HEK293 (cell line): ENCODE measurements around the gene GATA3.

Experiments
- CTCF ChIA-PET: fragments of 350-600 bp; formaldehyde crosslinking; extraction: SDS; loops from one replicate; lab custom pipeline; 2021; ENCODE audit warnings: antibody characterized with exemption; lab: Yijun Ruan, JAX
- POLR2A ChIA-PET: fragments of 300-600 bp; formaldehyde crosslinking; extraction: SDS; loops from one replicate; lab custom pipeline; 2020; ENCODE audit warnings: antibody characterized with exemption, inconsistent platforms; lab: Yijun Ruan, JAX
- H3K27ac ChIP-seq: fragments of 200-500 bp; sonication (Bioruptor generic); 2 replicates; pipeline ENCODE4 v1.5.1; 2014; ENCODE audit warnings: low read depth, low read length, control low read depth, inconsistent platforms; ENCODE audit errors: extremely low read depth
- H3K36me3 ChIP-seq, 2 experiments: fragments of 200-500 bp in 1 of 2; sonication (Bioruptor generic) in 1 of 2; 1 replicate in 1 of 2; 2 replicates in 1 of 2; pipeline ENCODE4 v1.5.1; 2014 to 2017; ENCODE audit warnings: inconsistent platforms in 2 of 2, low read length in 2 of 2; ENCODE audit not compliant: control insufficient read depth in 2 of 2, insufficient read depth in 1 of 2
- H3K4me1 ChIP-seq: fragments of 200-500 bp; sonication (Bioruptor generic); 2 replicates; pipeline ENCODE4 v1.5.1; 2014; ENCODE audit warnings: mild to moderate bottlenecking, low read length, inconsistent platforms; ENCODE audit not compliant: control insufficient read depth, insufficient read depth
- H3K4me3 ChIP-seq: 2 replicates; pipeline ENCODE4 v1.5.1; 2011; ENCODE audit warnings: low read depth, mild to moderate bottlenecking, control low read depth, low read length, moderate library complexity
- H3K9me3 ChIP-seq: fragments of 200-500 bp; sonication (Bioruptor generic); 2 replicates; pipeline ENCODE4 v1.5.1; 2014; ENCODE audit warnings: low read depth, low read length, inconsistent platforms; ENCODE audit not compliant: control insufficient read depth, insufficient read depth
- GLIS1 ChIP-seq: fragments of 450-650 bp; formaldehyde crosslinking; IDR thresholded peaks from 2 replicates; pipeline ENCODE4 v1.5.1; 2016; ENCODE audit warnings: missing biosample characterization, missing genetic modification characterization
- KLF9 ChIP-seq: fragments of 450-650 bp; formaldehyde crosslinking; IDR thresholded peaks from 2 replicates; pipeline ENCODE4 v1.5.1; 2016; ENCODE audit warnings: missing biosample characterization, missing genetic modification characterization, low read depth
- MZF1 ChIP-seq: fragments of 450-650 bp; formaldehyde crosslinking; IDR thresholded peaks from 2 replicates; pipeline ENCODE4 v1.5.1; 2017; ENCODE audit warnings: missing biosample characterization, missing genetic modification characterization, borderline replicate concordance
- SP2 ChIP-seq: fragments of 450-650 bp; formaldehyde crosslinking; IDR thresholded peaks from 2 replicates; pipeline ENCODE4 v1.5.1; 2016; ENCODE audit warnings: missing biosample characterization, missing genetic modification characterization
- SP3 ChIP-seq: fragments of 450-650 bp; formaldehyde crosslinking; IDR thresholded peaks from 2 replicates; pipeline ENCODE4 v1.5.1; 2016; ENCODE audit warnings: missing biosample characterization, missing genetic modification characterization
- SP7 ChIP-seq: fragments of 450-650 bp; formaldehyde crosslinking; IDR thresholded peaks from 2 replicates; pipeline ENCODE4 v1.5.1; 2016; ENCODE audit warnings: missing biosample characterization, missing genetic modification characterization
- ZBTB6 ChIP-seq: fragments of 450-650 bp; formaldehyde crosslinking; IDR thresholded peaks from 2 replicates; pipeline ENCODE4 v1.5.1; 2017; ENCODE audit warnings: missing biosample characterization, missing genetic modification characterization
- ZNF10 ChIP-seq: fragments of 450-650 bp; formaldehyde crosslinking; IDR thresholded peaks from 2 replicates; pipeline ENCODE4 v1.5.1; 2017; ENCODE audit warnings: missing biosample characterization, missing genetic modification characterization
- ZNF202 ChIP-seq: fragments of 450-650 bp; formaldehyde crosslinking; IDR thresholded peaks from 2 replicates; pipeline ENCODE4 v1.5.1; 2016; ENCODE audit warnings: missing biosample characterization, missing genetic modification characterization, borderline replicate concordance
- ZNF223 ChIP-seq: fragments of 450-650 bp; formaldehyde crosslinking; IDR thresholded peaks from 2 replicates; pipeline ENCODE4 v1.5.1; 2016; ENCODE audit warnings: missing biosample characterization, missing genetic modification characterization
- ZNF23 ChIP-seq: fragments of 450-650 bp; formaldehyde crosslinking; IDR thresholded peaks from 2 replicates; pipeline ENCODE4 v1.5.1; 2016; ENCODE audit warnings: missing biosample characterization, missing genetic modification characterization, borderline replicate concordance
- ZNF423 ChIP-seq: fragments of 450-650 bp; formaldehyde crosslinking; IDR thresholded peaks from 2 replicates; pipeline ENCODE4 v1.5.1; 2016; ENCODE audit warnings: missing biosample characterization, missing genetic modification characterization
- ZNF529 ChIP-seq: fragments of 450-650 bp; formaldehyde crosslinking; IDR thresholded peaks from 2 replicates; pipeline ENCODE4 v1.5.1; 2017; ENCODE audit warnings: missing genetic modification characterization, missing biosample characterization; ENCODE audit not compliant: insufficient replicate concordance
- ZNF544 ChIP-seq: fragments of 450-650 bp; formaldehyde crosslinking; IDR thresholded peaks from 2 replicates; pipeline ENCODE4 v1.5.0; 2017; ENCODE audit warnings: missing biosample characterization, missing genetic modification characterization
- ZNF548 ChIP-seq: fragments of 450-650 bp; formaldehyde crosslinking; IDR thresholded peaks from 2 replicates; pipeline ENCODE4 v1.5.1; 2016; ENCODE audit warnings: missing biosample characterization, missing genetic modification characterization
- ZNF639 ChIP-seq: fragments of 450-650 bp; formaldehyde crosslinking; IDR thresholded peaks from 2 replicates; pipeline ENCODE4 v1.5.1; 2016; ENCODE audit warnings: missing biosample characterization, missing genetic modification characterization
- ZNF654 ChIP-seq: fragments of 450-650 bp; formaldehyde crosslinking; IDR thresholded peaks from 2 replicates; pipeline ENCODE4 v1.5.1; 2016; ENCODE audit warnings: low read depth, missing biosample characterization, missing genetic modification characterization
- ZNF692 ChIP-seq: fragments of 450-650 bp; formaldehyde crosslinking; IDR thresholded peaks from 2 replicates; pipeline ENCODE4 v1.5.1; 2016; ENCODE audit warnings: missing biosample characterization, missing genetic modification characterization
- ZSCAN23 ChIP-seq: fragments of 450-650 bp; formaldehyde crosslinking; IDR thresholded peaks from 2 replicates; pipeline ENCODE4 v1.5.1; 2016; ENCODE audit warnings: missing biosample characterization, missing genetic modification characterization
- TF ChIP-seq, protein P1 (sequence below): fragments of 450-650 bp; formaldehyde crosslinking; IDR thresholded peaks from 2 replicates; pipeline ENCODE4 v1.5.1; 2016; ENCODE audit warnings: missing biosample characterization, missing genetic modification characterization
- TF ChIP-seq, protein P2 (sequence below): fragments of 450-650 bp; formaldehyde crosslinking; conservative IDR thresholded peaks from 2 replicates; pipeline ENCODE4 v1.5.1; 2016; ENCODE audit warnings: low read depth, missing biosample characterization, missing genetic modification characterization

GATA3 gene

DNA sequence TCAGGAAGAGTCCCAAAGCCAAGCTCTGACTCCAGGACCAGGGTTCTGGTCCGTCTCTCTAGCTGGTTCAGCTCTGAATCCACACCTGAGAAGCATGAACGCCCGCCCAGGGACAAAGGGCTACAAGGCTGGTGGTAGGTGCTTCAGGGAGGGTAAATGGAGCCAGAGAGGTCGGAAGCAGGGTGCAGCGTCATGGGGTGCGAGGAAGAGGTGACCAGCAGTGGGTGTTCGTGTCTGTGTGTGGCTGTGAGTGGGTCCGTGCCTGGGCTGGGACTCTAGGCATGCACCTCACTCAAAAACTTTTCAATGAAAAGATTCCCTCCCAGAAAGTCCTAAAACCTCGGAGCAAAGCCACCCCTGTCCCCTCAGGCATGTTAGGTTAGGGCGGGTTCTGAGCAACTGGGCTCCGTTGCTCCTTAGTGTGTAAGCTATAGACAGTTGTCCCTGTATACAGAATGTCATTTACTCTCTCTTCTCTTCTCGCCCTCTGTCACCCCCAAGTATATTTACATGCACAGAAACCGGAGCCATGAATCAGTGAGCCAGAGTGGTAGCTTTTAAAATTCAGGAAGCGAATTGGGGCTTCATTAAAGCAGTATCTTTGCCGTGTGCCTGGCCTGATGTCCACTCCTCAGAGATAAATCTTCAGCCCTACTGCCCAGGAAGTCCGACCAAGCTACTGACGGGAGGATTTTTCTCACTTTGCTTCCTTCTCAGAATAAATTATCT, 12.3 kb upstream of the GATA3 start:
- H3K4me1 ChIP-seq = peaks cover 2% of the 10 kb centered on the region; the same call in 1 of the 2 replicates
- no peak for TF ChIP-seq ZNF548 (tag by site-specific recombination)
- no peak for TF ChIP-seq ZSCAN23 (tag by site-specific recombination)
- TF ChIP-seq MZF1 = no peak
- TF ChIP-seq KLF9 = no peak
- no peak for TF ChIP-seq SP3
- TF ChIP-seq ZNF529 (tag by site-specific recombination) = no peak
- no peak for TF ChIP-seq SP2 (tag by site-specific recombination)
- no peak for TF ChIP-seq ZNF654 (tag by site-specific recombination)
- TF ChIP-seq ZBTB6 = no peak
- TF ChIP-seq GLIS1 (tag by site-specific recombination) = no peak
- TF ChIP-seq ZNF544 = no peak
- no peak for TF ChIP-seq ZNF639 (tag by site-specific recombination)
- no peaks in the 10 kb centered on the region for H3K36me3 ChIP-seq
- ChIA-PET POLR2A (no interaction called here), CTCF (interaction anchor here (0.6 to 0.7 kb wide), 3 partner anchors 73 to 1259 kb away, joined by 3 read pairs; no protein-coding TSS in a partner anchor)
- no peak overlapping the region for H3K4me3 ChIP-seq
- no peaks in the 10 kb centered on the region for H3K9me3 ChIP-seq
- no peak overlapping the region for H3K27ac ChIP-seq

GRCh38 chr10:8042721-8043568, 11.5 kb upstream of the GATA3 start:
- Histone ChIP-seq H3K27ac (no peak overlapping the region), H3K36me3 (no peaks in the 10 kb centered on the region), H3K9me3 (no peaks in the 10 kb centered on the region), H3K4me1 (peaks cover 2% of the 10 kb centered on the region; the same call in 1 of the 2 replicates), H3K4me3 (no peak overlapping the region)
- POLR2A ChIA-PET = no interaction called here
- CTCF ChIA-PET = interaction anchor here (0.6 to 0.7 kb wide), 2 partner anchors 74 to 156 kb away, joined by 3 read pairs; no protein-coding TSS in a partner anchor
- TF ChIP-seq ZNF423 (tag by site-specific recombination) (no peak), ZNF23 (tag by site-specific recombination) (no peak), ZNF692 (tag by site-specific recombination) (no peak), ZNF223 (tag by site-specific recombination) (no peak), GLIS1 (tag by site-specific recombination) (no peak), SP7 (tag by site-specific recombination) (no peak), ZNF202 (no peak), ZNF10 (tag by site-specific recombination) (no peak)
- TF ChIP-seq, protein P1, sequence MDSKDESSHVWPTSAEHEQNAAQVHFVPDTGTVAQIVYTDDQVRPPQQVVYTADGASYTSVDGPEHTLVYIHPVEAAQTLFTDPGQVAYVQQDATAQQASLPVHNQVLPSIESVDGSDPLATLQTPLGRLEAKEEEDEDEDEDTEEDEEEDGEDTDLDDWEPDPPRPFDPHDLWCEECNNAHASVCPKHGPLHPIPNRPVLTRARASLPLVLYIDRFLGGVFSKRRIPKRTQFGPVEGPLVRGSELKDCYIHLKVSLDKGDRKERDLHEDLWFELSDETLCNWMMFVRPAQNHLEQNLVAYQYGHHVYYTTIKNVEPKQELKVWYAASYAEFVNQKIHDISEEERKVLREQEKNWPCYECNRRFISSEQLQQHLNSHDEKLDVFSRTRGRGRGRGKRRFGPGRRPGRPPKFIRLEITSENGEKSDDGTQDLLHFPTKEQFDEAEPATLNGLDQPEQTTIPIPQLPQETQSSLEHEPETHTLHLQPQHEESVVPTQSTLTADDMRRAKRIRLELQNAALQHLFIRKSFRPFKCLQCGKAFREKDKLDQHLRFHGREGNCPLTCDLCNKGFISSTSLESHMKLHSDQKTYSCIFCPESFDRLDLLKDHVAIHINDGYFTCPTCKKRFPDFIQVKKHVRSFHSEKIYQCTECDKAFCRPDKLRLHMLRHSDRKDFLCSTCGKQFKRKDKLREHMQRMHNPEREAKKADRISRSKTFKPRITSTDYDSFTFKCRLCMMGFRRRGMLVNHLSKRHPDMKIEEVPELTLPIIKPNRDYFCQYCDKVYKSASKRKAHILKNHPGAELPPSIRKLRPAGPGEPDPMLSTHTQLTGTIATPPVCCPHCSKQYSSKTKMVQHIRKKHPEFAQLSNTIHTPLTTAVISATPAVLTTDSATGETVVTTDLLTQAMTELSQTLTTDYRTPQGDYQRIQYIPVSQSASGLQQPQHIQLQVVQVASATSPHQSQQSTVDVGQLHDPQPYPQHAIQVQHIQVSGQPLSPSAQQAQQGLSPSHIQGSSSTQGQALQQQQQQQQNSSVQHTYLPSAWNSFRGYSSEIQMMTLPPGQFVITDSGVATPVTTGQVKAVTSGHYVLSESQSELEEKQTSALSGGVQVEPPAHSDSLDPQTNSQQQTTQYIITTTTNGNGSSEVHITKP (tag by site-specific recombination) = no peak
- TF ChIP-seq, protein P2, sequence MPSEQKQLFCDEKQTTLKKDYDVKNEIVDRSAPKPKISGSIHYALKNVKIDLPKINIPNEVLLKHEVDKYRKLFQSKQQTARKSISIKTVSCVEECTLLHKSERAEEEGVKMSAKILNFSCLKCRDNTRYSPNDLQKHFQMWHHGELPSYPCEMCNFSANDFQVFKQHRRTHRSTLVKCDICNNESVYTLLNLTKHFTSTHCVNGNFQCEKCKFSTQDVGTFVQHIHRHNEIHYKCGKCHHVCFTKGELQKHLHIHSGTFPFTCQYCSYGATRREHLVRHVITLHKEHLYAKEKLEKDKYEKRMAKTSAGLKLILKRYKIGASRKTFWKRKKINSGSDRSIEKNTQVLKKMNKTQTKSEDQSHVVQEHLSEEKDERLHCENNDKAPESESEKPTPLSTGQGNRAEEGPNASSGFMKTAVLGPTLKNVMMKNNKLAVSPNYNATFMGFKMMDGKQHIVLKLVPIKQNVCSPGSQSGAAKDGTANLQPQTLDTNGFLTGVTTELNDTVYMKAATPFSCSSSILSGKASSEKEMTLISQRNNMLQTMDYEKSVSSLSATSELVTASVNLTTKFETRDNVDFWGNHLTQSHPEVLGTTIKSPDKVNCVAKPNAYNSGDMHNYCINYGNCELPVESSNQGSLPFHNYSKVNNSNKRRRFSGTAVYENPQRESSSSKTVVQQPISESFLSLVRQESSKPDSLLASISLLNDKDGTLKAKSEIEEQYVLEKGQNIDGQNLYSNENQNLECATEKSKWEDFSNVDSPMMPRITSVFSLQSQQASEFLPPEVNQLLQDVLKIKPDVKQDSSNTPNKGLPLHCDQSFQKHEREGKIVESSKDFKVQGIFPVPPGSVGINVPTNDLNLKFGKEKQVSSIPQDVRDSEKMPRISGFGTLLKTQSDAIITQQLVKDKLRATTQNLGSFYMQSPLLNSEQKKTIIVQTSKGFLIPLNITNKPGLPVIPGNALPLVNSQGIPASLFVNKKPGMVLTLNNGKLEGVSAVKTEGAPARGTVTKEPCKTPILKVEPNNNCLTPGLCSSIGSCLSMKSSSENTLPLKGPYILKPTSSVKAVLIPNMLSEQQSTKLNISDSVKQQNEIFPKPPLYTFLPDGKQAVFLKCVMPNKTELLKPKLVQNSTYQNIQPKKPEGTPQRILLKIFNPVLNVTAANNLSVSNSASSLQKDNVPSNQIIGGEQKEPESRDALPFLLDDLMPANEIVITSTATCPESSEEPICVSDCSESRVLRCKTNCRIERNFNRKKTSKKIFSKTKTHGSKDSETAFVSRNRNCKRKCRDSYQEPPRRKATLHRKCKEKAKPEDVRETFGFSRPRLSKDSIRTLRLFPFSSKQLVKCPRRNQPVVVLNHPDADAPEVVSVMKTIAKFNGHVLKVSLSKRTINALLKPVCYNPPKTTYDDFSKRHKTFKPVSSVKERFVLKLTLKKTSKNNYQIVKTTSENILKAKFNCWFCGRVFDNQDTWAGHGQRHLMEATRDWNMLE (tag by site-specific recombination) = no peak
